Liver (tissue), 9 donors: ENCODE data around the gene SLC24A3. TPM values are rescaled to one million over a fixed set of nuclear protein-coding genes. Genes with fewer than 3 reads are reported as not detected.

ENCODE experiments used
- DNase-seq: peaks from one replicate; pipeline ENCODE4 v3.0.0-alpha.2; 2017; ENCODE audit warnings: low spot score
- H3K27ac ChIP-seq, 2 donors: one replicate each; pipeline ENCODE4 v1.7.0; 2013; ENCODE audit warnings: inconsistent platforms in 2 of 2, low read length in 2 of 2, control low read depth in 1 of 2, low read depth in 1 of 2, mild to moderate bottlenecking in 1 of 2
- H3K27me3 ChIP-seq, 4 donors: one replicate each; pipeline versions ENCODE4 v1.6.1 to v1.7.0; 2013; ENCODE audit warnings: low read length in 3 of 4, inconsistent platforms in 1 of 4, mild to moderate bottlenecking in 1 of 4, moderate library complexity in 1 of 4; ENCODE audit not compliant: control insufficient read depth in 4 of 4, insufficient read depth in 4 of 4
- H3K36me3 ChIP-seq, 4 donors: one replicate each; pipeline versions ENCODE4 v1.6.1 to v1.7.0; 2013; ENCODE audit warnings: low read length in 3 of 4, mild to moderate bottlenecking in 3 of 4, low read depth in 1 of 4, moderate library complexity in 1 of 4; ENCODE audit not compliant: control insufficient read depth in 4 of 4, insufficient read depth in 3 of 4
- H3K4me1 ChIP-seq, 4 donors: one replicate each; pipeline versions ENCODE4 v1.6.1 to v1.7.0; 2013; ENCODE audit warnings: low read length in 3 of 4, mild to moderate bottlenecking in 3 of 4, moderate library complexity in 1 of 4; ENCODE audit not compliant: control insufficient read depth in 4 of 4, insufficient read depth in 4 of 4
- H3K4me3 ChIP-seq, 3 donors: one replicate each; pipeline versions ENCODE4 v1.6.1 to v1.7.0; 2013; ENCODE audit warnings: low read length in 3 of 3, control low read depth in 1 of 3, low read depth in 1 of 3, mild to moderate bottlenecking in 1 of 3
- H3K9ac ChIP-seq, 2 donors: one replicate each; pipeline ENCODE4 v1.7.0; 2013; ENCODE audit warnings: low read length in 2 of 2, mild to moderate bottlenecking in 2 of 2, moderate library complexity in 2 of 2, control low read depth in 1 of 2, low read depth in 1 of 2
- H3K9me3 ChIP-seq, 4 donors: one replicate each; pipeline versions ENCODE4 v1.6.1 to v1.7.0; 2013; ENCODE audit warnings: low read length in 3 of 4; ENCODE audit not compliant: control insufficient read depth in 4 of 4
- ATF3 ChIP-seq: IDR thresholded peaks from 2 replicates; pipeline ENCODE4 v1.6.1; 2016; ENCODE audit warnings: antibody characterized with exemption
- CTCF ChIP-seq: fragments of 150-350 bp; IDR thresholded peaks from 2 replicates; pipeline ENCODE4 v1.5.1; 2017; ENCODE audit warnings: improper control_type of control experiment, low read depth, low read length; ENCODE audit not compliant: missing input control
- EGR1 ChIP-seq, 2 donors: IDR thresholded peaks; 2 replicates each; pipeline ENCODE4 v1.6.1; 2016 to 2018; ENCODE audit warnings: antibody characterized with exemption in 2 of 2, low read depth in 2 of 2
- FOXA1 ChIP-seq: IDR thresholded peaks from 2 replicates; pipeline ENCODE4 v1.6.1; 2016; ENCODE audit warnings: antibody characterized with exemption
- FOXA2 ChIP-seq: IDR thresholded peaks from 2 replicates; pipeline ENCODE4 v1.6.1; 2016; ENCODE audit warnings: antibody characterized with exemption
- HNF4A ChIP-seq, 2 donors: conservative IDR thresholded peaks; 2 replicates each; pipeline ENCODE4 v1.6.1; 2016; ENCODE audit warnings: antibody characterized with exemption in 2 of 2, mild to moderate bottlenecking in 2 of 2
- HNF4G ChIP-seq: IDR thresholded peaks from 2 replicates; pipeline ENCODE4 v1.6.1; 2016; ENCODE audit warnings: antibody characterized with exemption
- JUND ChIP-seq, 2 donors: IDR thresholded peaks; 2 replicates each; pipeline ENCODE4 v1.6.1; 2016; ENCODE audit warnings: antibody characterized with exemption in 2 of 2
- MAX ChIP-seq: IDR thresholded peaks from 2 replicates; pipeline ENCODE4 v1.6.1; 2016; ENCODE audit warnings: antibody characterized with exemption
- NR2F2 ChIP-seq: IDR thresholded peaks from 2 replicates; pipeline ENCODE4 v1.6.1; 2016; ENCODE audit warnings: antibody characterized with exemption
- RAD21 ChIP-seq, 2 donors: IDR thresholded peaks; 2 replicates each; pipeline ENCODE4 v1.6.1; 2016; ENCODE audit warnings: antibody characterized with exemption in 2 of 2, mild to moderate bottlenecking in 2 of 2
- REST ChIP-seq: IDR thresholded peaks from 2 replicates; pipeline ENCODE4 v1.6.1; 2016; ENCODE audit warnings: antibody characterized with exemption, mild to moderate bottlenecking
- RXRA ChIP-seq, 2 donors: IDR thresholded peaks; 2 replicates each; pipeline ENCODE4 v1.6.1; 2017 to 2018; ENCODE audit warnings: antibody characterized with exemption in 2 of 2, mild to moderate bottlenecking in 1 of 2
- SP1 ChIP-seq: IDR thresholded peaks from 2 replicates; pipeline ENCODE4 v1.6.1; 2018; ENCODE audit warnings: antibody characterized with exemption, mild to moderate bottlenecking
- TAF1 ChIP-seq: conservative IDR thresholded peaks from 2 replicates; pipeline ENCODE4 v1.6.1; 2016; ENCODE audit warnings: antibody characterized with exemption, mild to moderate bottlenecking
- YY1 ChIP-seq: IDR thresholded peaks from 2 replicates; pipeline ENCODE4 v1.6.1; 2016; ENCODE audit warnings: antibody characterized with exemption, mild to moderate bottlenecking
- ZBTB33 ChIP-seq: IDR thresholded peaks from 2 replicates; pipeline ENCODE4 v1.6.1; 2016; ENCODE audit warnings: antibody characterized with exemption
- WGBS: extraction: QIAGEN DNeasy Blood & Tissue Kit; methylation state at CpG from one replicate; pipeline ENCODE4 v1.1.7; 2013; 5-methylcytosine and 5-hydroxymethylcytosine counted together
- polyA plus RNA-seq, 2 donors: library from polyadenylated mRNA; stranded (reverse) in 1 of 2; unstranded in 1 of 2; fragments of 200-250 nt in 1 of 2; fragments of >200 nt in 1 of 2; fragmentation: Nextera tagmentation in 1 of 2; extraction: Ambion mirVana in 1 of 2; gene quantifications; one replicate each; pipeline versions ENCODE4 v1.2.1 to v1.2.3, GENCODE V29; 2013 to 2015
- total RNA-seq, 2 donors: library from RNA; depleted of rRNA; stranded (reverse); fragments of >200 nt; gene quantifications; one replicate each; pipeline ENCODE4 v1.2.3, GENCODE V29; 2014
- donor health status: healthy.
- donor health status: healthy.
- donor health status: healthy.
- donor health status: healthy.
- donor health status: healthy.

SLC24A3 gene
- total and polyA plus RNA-seq, 4 donors = 0.28 to 1.8 (median 0.46) TPM

- TF ChIP-seq RXRA (IDR thresholded peaks at IDR 0.05) (no peak), TAF1 (no peak)
These were observed 40.1 kb downstream of the SLC24A3 start (continued) for GRCh38 chr20:19252451-19253120.

GRCh38 chr20:19253316-19253715, 40.9 kb downstream of the SLC24A3 start:
- Histone ChIP-seq H3K36me3 (no peaks in the 10 kb centered on the region), H3K27ac (no peak overlapping the region), H3K9me3 (no peaks in the 10 kb centered on the region)

More at GRCh38 chr20:19253316-19253715, 40.9 kb downstream of the SLC24A3 start:
- DNase-seq = peak; percentile 2
- peaks cover 0 to 6% (median 0%) of the 10 kb centered on the region in 4 donors for H3K27me3 ChIP-seq
- TF ChIP-seq MAX = no peak
- TF ChIP-seq HNF4G = no peak
- TF ChIP-seq EGR1 (IDR thresholded peaks at IDR 0.05; ENCODE audit: low read depth in 2 of 2) = no peak
- TF ChIP-seq FOXA2 = no peak
- TF ChIP-seq ATF3 = no peak
- TF ChIP-seq ZBTB33 = no peak
- no peak for TF ChIP-seq SP1
- TF ChIP-seq NR2F2 = no peak
- no peak for TF ChIP-seq TAF1
- TF ChIP-seq FOXA1 = no peak
- TF ChIP-seq RAD21 (IDR thresholded peaks at IDR 0.05) = no peak
- TF ChIP-seq CTCF = no peak
- no peak for TF ChIP-seq REST
- TF ChIP-seq YY1 = no peak
- no peak for TF ChIP-seq JUND (IDR thresholded peaks at IDR 0.05)
- no peak for TF ChIP-seq HNF4A (conservative IDR thresholded peaks at IDR 0.05)
- no peaks in the 10 kb centered on the region for H3K4me1 ChIP-seq
- no peak overlapping the region for H3K9ac ChIP-seq
- H3K4me3 ChIP-seq = no peak overlapping the region
- 93% methylated on average over 5 of the region's 5 CpGs for WGBS
